Measurements from ENCODE around the gene BLTP3B. TPM values are rescaled to one million over a fixed set of nuclear protein-coding genes. Genes with fewer than 3 reads are reported as not detected.
A peak's percentile ranks its signal among the peaks of the same experiment; 100 is the strongest.

The BLTP3B gene
- total RNA-seq, 2 donors from 2014 or later, result 44.7 to 48.9 TPM

GRCh38 chr12:100127766-100128511 lies 14.7 kb downstream of the BLTP3B start:
- H3K27me3 Mint-ChIP-seq (ENCODE audit: low read depth), result no peaks in the 10 kb centered on the region
- DNase-seq (no peak), ATAC-seq (replicated peaks in 1 of 2) (no peak)
- peaks cover 45% of the 10 kb centered on the region for H3K4me1 Mint-ChIP-seq (ENCODE audit: low read depth)
- H3K9me3 Mint-ChIP-seq, result peaks cover 1 to 3% of the 10 kb centered on the region in 2 donors
- H3K4me3 Mint-ChIP-seq, result peak overlapping the region in 1 of 2 donors; percentile 53
- peaks cover 2 to 6% of the 10 kb centered on the region in 2 donors for H3K36me3 Mint-ChIP-seq (ENCODE audit: insufficient read depth in 2 of 2)
- peak overlapping the region; percentile 92 for H3K27ac Mint-ChIP-seq

- Mint-ChIP-seq H3K9me3 (peaks cover 2 to 3% of the 10 kb centered on the region in 2 donors), H3K27ac (no peak overlapping the region), H3K27me3 (ENCODE audit: low read depth) (no peaks in the 10 kb centered on the region), H3K4me3 (no peak overlapping the region), H3K36me3 (ENCODE audit: insufficient read depth in 2 of 2) (peaks cover 2 to 16% of the 10 kb centered on the region in 2 donors), H3K4me1 (ENCODE audit: low read depth) (peaks cover 28% of the 10 kb centered on the region)
- no peak for ATAC-seq (replicated peaks in 1 of 2)
- no peak for DNase-seq
These were observed 19.2 kb downstream of the BLTP3B start for GRCh38 chr12:100123316-100124095.

GRCh38 chr12:100120355-100120754 lies 22.3 kb downstream of the BLTP3B start:
- Mint-ChIP-seq H3K4me1 (ENCODE audit: low read depth) (peaks cover 6% of the 10 kb centered on the region), H3K36me3 (ENCODE audit: insufficient read depth in 2 of 2) (peaks cover 4 to 22% of the 10 kb centered on the region in 2 donors)
- DNase-seq, result no peak

GRCh38 chr12:100115291-100115690 lies 27.4 kb downstream of the BLTP3B start:
- peaks cover 18% of the 10 kb centered on the region for H3K4me1 Mint-ChIP-seq (ENCODE audit: low read depth)
- H3K36me3 Mint-ChIP-seq (ENCODE audit: insufficient read depth in 2 of 2), result peaks cover 3 to 15% of the 10 kb centered on the region in 2 donors
- H3K27ac Mint-ChIP-seq, result no peak overlapping the region
- H3K9me3 Mint-ChIP-seq, result peaks cover 0 to under 1% of the 10 kb centered on the region in 2 donors
- H3K27me3 Mint-ChIP-seq (ENCODE audit: low read depth), result no peaks in the 10 kb centered on the region
- H3K4me3 Mint-ChIP-seq, result no peak overlapping the region
- no peak for ATAC-seq (replicated peaks in 1 of 2)
- DNase-seq, result no peak

More at GRCh38 chr12:100120355-100120754, 22.3 kb downstream of the BLTP3B start:
- Mint-ChIP-seq H3K4me3 (no peak overlapping the region), H3K9me3 (peaks cover 2 to 3% of the 10 kb centered on the region in 2 donors), H3K27ac (no peak overlapping the region), H3K27me3 (ENCODE audit: low read depth) (no peaks in the 10 kb centered on the region)
- no peak for ATAC-seq (replicated peaks in 1 of 2)

GRCh38 chr12:100114574-100114973 lies 28.1 kb downstream of the BLTP3B start:
- H3K27ac Mint-ChIP-seq, result no peak overlapping the region

GRCh38 chr12:100110276-100110675 lies 32.4 kb downstream of the BLTP3B start:
- peaks cover 3 to 4% of the 10 kb centered on the region in 2 donors for H3K9me3 Mint-ChIP-seq
- no peak overlapping the region for H3K4me3 Mint-ChIP-seq
- peaks cover 9 to 20% of the 10 kb centered on the region in 2 donors for H3K36me3 Mint-ChIP-seq (ENCODE audit: insufficient read depth in 2 of 2)

More at GRCh38 chr12:100114574-100114973, 28.1 kb downstream of the BLTP3B start:
- peaks cover 18% of the 10 kb centered on the region for H3K4me1 Mint-ChIP-seq (ENCODE audit: low read depth)
- H3K36me3 Mint-ChIP-seq (ENCODE audit: insufficient read depth in 2 of 2), result peaks cover 5 to 13% of the 10 kb centered on the region in 2 donors
- H3K27me3 Mint-ChIP-seq (ENCODE audit: low read depth), result no peaks in the 10 kb centered on the region
- ATAC-seq (replicated peaks in 1 of 2), result no peak
- no peak for DNase-seq
- H3K9me3 Mint-ChIP-seq, result peaks cover 0 to 2% of the 10 kb centered on the region in 2 donors
- peak overlapping the region in 1 of 2 donors; percentile 25 for H3K4me3 Mint-ChIP-seq

GRCh38 chr12:100106861-100107260 lies 35.8 kb downstream of the BLTP3B start:
- H3K36me3 Mint-ChIP-seq (ENCODE audit: insufficient read depth in 2 of 2), result peaks cover 9 to 25% of the 10 kb centered on the region in 2 donors
- DNase-seq (no peak), ATAC-seq (replicated peaks in 1 of 2) (no peak)
- no peak overlapping the region for H3K27ac Mint-ChIP-seq
- H3K4me3 Mint-ChIP-seq, result no peak overlapping the region
- peaks cover 3 to 4% of the 10 kb centered on the region in 2 donors for H3K9me3 Mint-ChIP-seq
- peaks cover 5% of the 10 kb centered on the region for H3K4me1 Mint-ChIP-seq (ENCODE audit: low read depth)
- H3K27me3 Mint-ChIP-seq (ENCODE audit: low read depth), result no peaks in the 10 kb centered on the region

More at GRCh38 chr12:100110276-100110675, 32.4 kb downstream of the BLTP3B start:
- peaks cover 23% of the 10 kb centered on the region for H3K4me1 Mint-ChIP-seq (ENCODE audit: low read depth)
- no peak overlapping the region for H3K27ac Mint-ChIP-seq
- no peak for DNase-seq
- ATAC-seq (replicated peaks in 1 of 2), result no peak
- H3K27me3 Mint-ChIP-seq (ENCODE audit: low read depth), result no peaks in the 10 kb centered on the region

GRCh38 chr12:100105661-100106060 lies 37.0 kb downstream of the BLTP3B start:
- Mint-ChIP-seq H3K36me3 (ENCODE audit: insufficient read depth in 2 of 2) (peaks cover 9 to 25% of the 10 kb centered on the region in 2 donors), H3K9me3 (peaks cover 3 to 4% of the 10 kb centered on the region in 2 donors), H3K27me3 (ENCODE audit: low read depth) (no peaks in the 10 kb centered on the region), H3K4me3 (no peak overlapping the region), H3K27ac (no peak overlapping the region), H3K4me1 (ENCODE audit: low read depth) (peaks cover 12% of the 10 kb centered on the region)
- ATAC-seq (replicated peaks in 1 of 2) (no peak), DNase-seq (no peak)

- no peak overlapping the region for H3K27ac Mint-ChIP-seq
- no peaks in the 10 kb centered on the region for H3K9me3 Mint-ChIP-seq
- H3K4me1 Mint-ChIP-seq (ENCODE audit: low read depth), result peaks cover 8% of the 10 kb centered on the region
- H3K27me3 Mint-ChIP-seq (ENCODE audit: low read depth), result no peaks in the 10 kb centered on the region
- peaks cover 0 to 16% of the 10 kb centered on the region in 2 donors for H3K36me3 Mint-ChIP-seq (ENCODE audit: insufficient read depth in 2 of 2)
- no peak for DNase-seq
- H3K4me3 Mint-ChIP-seq, result peak overlapping the region in 1 of 2 donors; percentile 34
- peak; percentile 56 to 75 for ATAC-seq (replicated peaks in 1 of 2)
These were observed 41.7 kb downstream of the BLTP3B start for GRCh38 chr12:100101000-100101399.

Other genes with a start within 250 kb of the BLTP3B start
- under 1 TPM; 0.19 to 0.63 TPM for gene ANKS1B, start 157.9 kb downstream of the BLTP3B start, total RNA-seq
- gene ACTR6, start 57.9 kb upstream of the BLTP3B start, total RNA-seq, result 10 to 100 TPM; 32.7 to 37.1 TPM
- gene DEPDC4, start 124.2 kb upstream of the BLTP3B start, total RNA-seq, result 1 to 10 TPM; 3.8 to 4.1 TPM
- 10 to 100 TPM; 36.0 to 51.3 TPM for gene SCYL2, start 124.3 kb upstream of the BLTP3B start, total RNA-seq
- gene SLC17A8, start 214.2 kb upstream of the BLTP3B start, total RNA-seq, result not detected

All from activated T-cell treated with anti-CD3 and anti-CD28 coated beads, Interleukin-2, amount 50 U/mL, for 72 hours (primary cell).